T-helper 2 cell treated with Interferon-gamma antibody and Interleukin-4, amounts not matched to agents 5 μg/mL and 100 μg/mL, for 36 hours (primary cell): ENCODE results near the gene ZSWIM4.
"Not testable (repeated sequence)": the region's sequence is repeated elsewhere in the genome, so short reads cannot be mapped to it uniquely, and the experiment has no call there.

ENCODE experiments used
- DNase-seq: peaks from one replicate; pipeline ENCODE4 v3.0.0; 2021; ENCODE audit warnings: low spot score
- H3K27ac Mint-ChIP-seq: one replicate; pipeline ENCODE4 v1.8.0; 2021; ENCODE audit warnings: mild to moderate bottlenecking, mixed read lengths
- H3K27me3 Mint-ChIP-seq: one replicate; pipeline ENCODE4 v1.8.0; 2021; ENCODE audit warnings: low read depth, mixed read lengths
- H3K36me3 Mint-ChIP-seq: one replicate; pipeline ENCODE4 v1.8.0; 2021; ENCODE audit warnings: low read depth, mixed read lengths
- H3K4me1 Mint-ChIP-seq: one replicate; pipeline ENCODE4 v1.8.0; 2021; ENCODE audit warnings: low read depth, mixed read lengths
- H3K4me3 Mint-ChIP-seq: one replicate; pipeline ENCODE4 v1.8.0; 2022; ENCODE audit warnings: mild to moderate bottlenecking, moderate library complexity, mixed read lengths
- H3K9me3 Mint-ChIP-seq: one replicate; pipeline ENCODE4 v1.8.0; 2021; ENCODE audit warnings: mixed read lengths

The ZSWIM4 gene

GRCh38 chr19:13764821-13765394 is 30.3 kb upstream of the ZSWIM4 start:
- H3K27ac Mint-ChIP-seq: peak overlapping the region; percentile 83
- H3K9me3 Mint-ChIP-seq: no peaks in the 10 kb centered on the region
- peak overlapping the region; percentile 91 for H3K4me3 Mint-ChIP-seq
- peaks cover 17% of the 10 kb centered on the region for H3K4me1 Mint-ChIP-seq
- peak; percentile 24 for DNase-seq
- no peaks in the 10 kb centered on the region for H3K27me3 Mint-ChIP-seq
- H3K36me3 Mint-ChIP-seq: peaks cover 21% of the 10 kb centered on the region

GRCh38 chr19:13765395-13766094 is 29.7 kb upstream of the ZSWIM4 start:
- Mint-ChIP-seq H3K36me3 (peaks cover 23% of the 10 kb centered on the region), H3K4me3 (peak overlapping the region; percentile 91), H3K9me3 (no peaks in the 10 kb centered on the region), H3K27me3 (no peaks in the 10 kb centered on the region), H3K4me1 (peaks cover 17% of the 10 kb centered on the region), H3K27ac (peak overlapping the region; percentile 83)
- no peak for DNase-seq

GRCh38 chr19:13766095-13766481 is 29.2 kb upstream of the ZSWIM4 start:
- DNase-seq: no peak
- Mint-ChIP-seq H3K4me1 (peaks cover 17% of the 10 kb centered on the region), H3K4me3 (peak overlapping the region; percentile 91), H3K27me3 (no peaks in the 10 kb centered on the region), H3K9me3 (no peaks in the 10 kb centered on the region), H3K27ac (no peak overlapping the region), H3K36me3 (peaks cover 23% of the 10 kb centered on the region)

- no peaks in the 10 kb centered on the region for H3K9me3 Mint-ChIP-seq
- H3K36me3 Mint-ChIP-seq: peaks cover 19% of the 10 kb centered on the region
- H3K27me3 Mint-ChIP-seq: no peaks in the 10 kb centered on the region
- no peak overlapping the region for H3K4me3 Mint-ChIP-seq
- peaks cover 17% of the 10 kb centered on the region for H3K4me1 Mint-ChIP-seq
- H3K27ac Mint-ChIP-seq: no peak overlapping the region
- no peak for DNase-seq
These were observed 26.7 kb upstream of the ZSWIM4 start for GRCh38 chr19:13768510-13768909.

- peaks cover 21% of the 10 kb centered on the region for H3K4me1 Mint-ChIP-seq
- no peak overlapping the region for H3K27ac Mint-ChIP-seq
- H3K9me3 Mint-ChIP-seq: no peaks in the 10 kb centered on the region
- no peak for DNase-seq
- no peaks in the 10 kb centered on the region for H3K27me3 Mint-ChIP-seq
- H3K36me3 Mint-ChIP-seq: peaks cover 21% of the 10 kb centered on the region
- H3K4me3 Mint-ChIP-seq: no peak overlapping the region
These were observed 25.1 kb upstream of the ZSWIM4 start for GRCh38 chr19:13770013-13770635.

GRCh38 chr19:13774217-13775191 is 20.7 kb upstream of the ZSWIM4 start, which contains the start of gene C19orf53:
TSS of gene C19orf53 (plus strand) at chr19:13774456. CDS start at chr19:13774478, 22 bp downstream.
- Mint-ChIP-seq H3K27me3 (no peaks in the 10 kb centered on the region), H3K9me3 (no peaks in the 10 kb centered on the region), H3K27ac (peak within 1 kb of the TSS; percentile 96), H3K36me3 (peaks cover 39% of the 10 kb centered on the region), H3K4me1 (peaks cover 20% of the 10 kb centered on the region), H3K4me3 (peak within 1 kb of the TSS; percentile 100)
- DNase-seq: peak; percentile 89

GRCh38 chr19:13778398-13778797 is 16.8 kb upstream of the ZSWIM4 start:
- Mint-ChIP-seq H3K9me3 (no peaks in the 10 kb centered on the region), H3K27ac (no peak overlapping the region), H3K36me3 (peaks cover 33% of the 10 kb centered on the region), H3K27me3 (no peaks in the 10 kb centered on the region), H3K4me3 (no peak overlapping the region), H3K4me1 (peaks cover 21% of the 10 kb centered on the region)
- no peak for DNase-seq

- Mint-ChIP-seq H3K27ac (no peak overlapping the region), H3K4me3 (no peak overlapping the region), H3K4me1 (peaks cover 24% of the 10 kb centered on the region), H3K9me3 (no peaks in the 10 kb centered on the region), H3K36me3 (peaks cover 33% of the 10 kb centered on the region), H3K27me3 (no peaks in the 10 kb centered on the region)
- DNase-seq: no peak
These were observed 16.4 kb upstream of the ZSWIM4 start for GRCh38 chr19:13778847-13779246.

- not testable (repeated sequence) for H3K4me3 Mint-ChIP-seq, H3K27me3 Mint-ChIP-seq, H3K27ac Mint-ChIP-seq, DNase-seq, H3K9me3 Mint-ChIP-seq
- Mint-ChIP-seq H3K36me3 (peaks cover 27% of the 10 kb centered on the region), H3K4me1 (peaks cover 21% of the 10 kb centered on the region)
These were observed 15.4 kb upstream of the ZSWIM4 start for GRCh38 chr19:13779794-13780193.

GRCh38 chr19:13781547-13781946 is 13.7 kb upstream of the ZSWIM4 start:
- Mint-ChIP-seq H3K36me3 (peaks cover 21% of the 10 kb centered on the region), H3K27me3 (no peaks in the 10 kb centered on the region), H3K4me1 (peaks cover 14% of the 10 kb centered on the region), H3K9me3 (no peaks in the 10 kb centered on the region), H3K27ac (no peak overlapping the region), H3K4me3 (no peak overlapping the region)
- no peak for DNase-seq

GRCh38 chr19:13782537-13782936 is 12.7 kb upstream of the ZSWIM4 start:
- DNase-seq: no peak
- H3K4me1 Mint-ChIP-seq: peaks cover 12% of the 10 kb centered on the region
- no peaks in the 10 kb centered on the region for H3K9me3 Mint-ChIP-seq
- H3K4me3 Mint-ChIP-seq: no peak overlapping the region
- H3K36me3 Mint-ChIP-seq: peaks cover 19% of the 10 kb centered on the region
- no peaks in the 10 kb centered on the region for H3K27me3 Mint-ChIP-seq
- no peak overlapping the region for H3K27ac Mint-ChIP-seq

- no peak overlapping the region for H3K27ac Mint-ChIP-seq
These were observed 11.4 kb upstream of the ZSWIM4 start for GRCh38 chr19:13783565-13784500.

More at GRCh38 chr19:13783565-13784500, 11.4 kb upstream of the ZSWIM4 start:
- no peaks in the 10 kb centered on the region for H3K9me3 Mint-ChIP-seq
- peaks cover 8% of the 10 kb centered on the region for H3K36me3 Mint-ChIP-seq
- DNase-seq: no peak
- H3K4me1 Mint-ChIP-seq: peaks cover 19% of the 10 kb centered on the region
- H3K4me3 Mint-ChIP-seq: no peak overlapping the region
- H3K27me3 Mint-ChIP-seq: no peaks in the 10 kb centered on the region
